ENCODE data around the gene DNHD1. TPM values are rescaled to one million over a fixed set of nuclear protein-coding genes. Genes with fewer than 3 reads are reported as not detected.
A peak's percentile ranks its signal among the peaks of the same experiment; 100 is the strongest.

DNHD1 gene
- total and polyA plus RNA-seq, 2 of the 8 experiments (the other 6 are each of a cell fraction or from before 2014, with no cell fraction given) = 5.0 to 6.8 TPM

DNA sequence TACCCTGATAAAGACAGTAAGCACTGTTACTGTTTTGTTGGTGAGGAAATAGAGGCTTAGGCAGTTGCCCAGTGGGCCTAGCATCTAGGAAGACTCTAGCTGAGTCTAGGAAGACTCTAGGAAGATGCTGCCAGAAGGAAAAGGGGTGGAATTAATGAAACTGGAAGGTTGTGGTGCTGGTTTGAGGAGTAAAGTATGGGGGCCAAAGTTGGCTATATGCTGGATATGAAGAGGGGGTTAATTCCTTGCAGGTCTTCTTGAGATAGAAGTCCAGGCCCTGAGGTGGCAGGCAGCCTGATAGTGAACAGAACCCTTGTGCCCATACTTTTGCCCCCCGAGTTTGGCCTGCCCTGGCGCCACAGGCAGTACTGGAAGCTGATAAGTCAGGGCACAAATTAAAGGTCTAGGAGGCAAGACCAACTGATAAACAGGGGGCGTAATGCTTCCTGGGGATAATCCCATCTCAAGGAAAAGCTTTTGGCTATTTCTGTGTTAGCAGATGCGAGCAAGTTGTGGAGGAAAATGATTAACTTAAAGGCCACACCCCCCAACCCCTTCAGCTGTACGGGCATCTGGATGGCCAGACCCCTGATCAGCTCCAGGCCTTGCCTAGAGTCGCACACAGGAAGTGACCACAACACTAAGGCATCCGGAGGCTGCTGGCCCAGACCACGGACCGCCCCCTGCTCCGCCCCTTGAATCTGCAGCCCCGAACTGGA, 109.5 kb downstream of the DNHD1 start:
- peak; percentile 89 to 90 for DNase-seq (ENCODE audit: low read depth in 1 of 2, low spot score in 2 of 2)
- no peaks in the 10 kb centered on the region for H4K20me1 ChIP-seq (replicated peaks in 1 of 2; ENCODE audit: control insufficient read depth in 1 of 2, insufficient read depth in 2 of 2, low read length in 2 of 2)
- 28% methylated on average over 11 of the region's 11 CpGs; no CpG with 5 or more reads in 1 of the 2 experiments for WGBS, 2 experiments (ENCODE audit: extremely low coverage in 1 of 2, insufficient coverage in 1 of 2, insufficient read length in 1 of 2, insufficient replicate concordance in 2 of 2, low coverage in 1 of 2, low lambda C conversion rate in 2 of 2, missing lambda C conversion rate in 1 of 2)
- no peaks in the 10 kb centered on the region for H3K9me3 ChIP-seq (ENCODE audit: insufficient read depth in 2 of 2, low read depth in 1 of 2, low read length in 1 of 2)
- H4K91ac ChIP-seq (replicated peaks; ENCODE audit: insufficient read length, low read length) = peak overlapping the region; percentile 32
- H3K4me3 ChIP-seq (ENCODE audit: extremely low read depth in 1 of 4, insufficient read depth in 2 of 4, low read depth in 3 of 4, low read length in 4 of 4) = peak overlapping the region in 2 of 4 experiments; percentile 4 to 9; a peak in 1 of 8 replicates
- H3K4ac ChIP-seq (replicated peaks; ENCODE audit: insufficient read length, low read depth, low read length) = peak overlapping the region; percentile 16
- ChIA-PET CTCF (ENCODE audit: partially characterized antibody) (interaction anchor here (0.6 to 2.2 kb wide), 8 partner anchors 10 to 98 kb away, joined by 3 to 10 read pairs (median 3); partner anchors contain the start of genes MRPL17 and TPP1), POLR2A (ENCODE audit: partially characterized antibody) (interaction anchor here (0.6 to 4.8 kb wide), 18 partner anchors 10 to 134 kb away, joined by 3 to 31 read pairs (median 4); partner anchors contain the start of genes ARFIP2, TIMM10B, TPP1 and TRIM3)
- H3K18ac ChIP-seq (ENCODE audit: extremely low read depth, low read length) = peak overlapping the region; percentile 76
- 0 out of 2 replicates have a peak overlapping the region, but pooled peaks have one; percentile 56 for H2BK20ac ChIP-seq (ENCODE audit: low read length)
- peak overlapping the region; percentile 17 for H4K5ac ChIP-seq (ENCODE audit: insufficient read length, low read depth, low read length)
- peaks cover 17 to 36% (median 31%) of the 10 kb centered on the region in 4 experiments for H3K36me3 ChIP-seq (ENCODE audit: control insufficient read depth in 2 of 4, insufficient read depth in 4 of 4, low read length in 3 of 4)
- FAIRE-seq = peak; percentile 32
- peak overlapping the region in 3 of 4 experiments; percentile 25 to 51 (median 45); a peak in 4 of 7 replicates for H3K9ac ChIP-seq (replicated peaks in 1 of 4; ENCODE audit: extremely low read depth in 1 of 4, low read depth in 3 of 4, low read length in 3 of 4)
- H2BK5ac ChIP-seq (ENCODE audit: low read depth, low read length) = peak overlapping the region; percentile 81
- peaks cover 8 to 29% (median 12%) of the 10 kb centered on the region in 4 experiments for H3K4me1 ChIP-seq (replicated peaks in 1 of 4; ENCODE audit: control insufficient read depth in 3 of 4, insufficient read depth in 4 of 4, low read length in 3 of 4)
- H3K23ac ChIP-seq (ENCODE audit: insufficient read length) = no peak overlapping the region
- no peaks in the 10 kb centered on the region for H3K27me3 ChIP-seq (replicated peaks in 1 of 4; ENCODE audit: control insufficient read depth in 3 of 4, extremely low read depth in 1 of 4, insufficient read depth in 3 of 4, low read length in 3 of 4)
- peaks cover 12% of the 10 kb centered on the region; the same call in 1 of the 2 replicates for H3K79me1 ChIP-seq (ENCODE audit: low read depth, low read length)
- peaks cover 3 to 54% of the 10 kb centered on the region in 2 experiments for H3K79me2 ChIP-seq (ENCODE audit: control insufficient read depth in 1 of 2, insufficient read depth in 2 of 2, low read length in 2 of 2)
- H3K56ac ChIP-seq (replicated peaks; ENCODE audit: insufficient read length, low read depth, low read length) = no peak overlapping the region
- H4K8ac ChIP-seq (ENCODE audit: extremely low read depth, insufficient read depth, low read length) = no peak overlapping the region; the same call in 1 of the 2 replicates
- peak overlapping the region; percentile 82; the same call in 1 of the 2 replicates for H2BK12ac ChIP-seq (ENCODE audit: low read depth, low read length)
- H2BK120ac ChIP-seq (replicated peaks; ENCODE audit: low read depth, low read length) = no peak overlapping the region
- H3K14ac ChIP-seq (ENCODE audit: insufficient read length) = no peak overlapping the region
- peak overlapping the region; percentile 53 to 54 for H3K4me2 ChIP-seq (ENCODE audit: insufficient read depth in 1 of 2, low read depth in 2 of 2, low read length in 2 of 2)
- peak overlapping the region; percentile 59; the same call in 1 of the 2 replicates for H3K27ac ChIP-seq (ENCODE audit: low read depth, low read length)
- peak overlapping the region; percentile 53; the same call in 1 of the 2 replicates for H2BK15ac ChIP-seq (ENCODE audit: low read length)
- no peak overlapping the region for H2AFZ ChIP-seq (ENCODE audit: low read length)
- no peak overlapping the region for H2AK5ac ChIP-seq (ENCODE audit: low read depth, low read length)
- H3K23me2 ChIP-seq (ENCODE audit: low read depth, low read length) = peaks cover 20% of the 10 kb centered on the region
- TF ChIP-seq POLR2AphosphoS5 (IDR thresholded peaks at IDR 0.05; ENCODE audit: low read depth, low read length) (peak; percentile 95), SRF (IDR thresholded peaks at IDR 0.05; ENCODE audit: low read depth, low read length) (peak; percentile 93; the same call in 1 of the 2 replicates), TAF7 (optimal IDR thresholded peaks at IDR 0.05; ENCODE audit: borderline replicate concordance, low read depth, low read length) (peak; percentile 85), SP4 (IDR thresholded peaks at IDR 0.05; ENCODE audit: low read length) (no peak), JUN (IDR thresholded peaks at IDR 0.05; ENCODE audit: low read depth, low read length) (peak; percentile 85), KDM1A (IDR thresholded peaks at IDR 0.05; ENCODE audit: borderline replicate concordance, low read length) (no peak), ASH2L (IDR thresholded peaks at IDR 0.05; ENCODE audit: low read length) (peak; percentile 44), TBP (IDR thresholded peaks at IDR 0.05; ENCODE audit: low read depth, low read length) (peak; percentile 74), RFX5 (IDR thresholded peaks at IDR 0.05; ENCODE audit: borderline replicate concordance, low read depth, low read length) (no peak), HDAC2 (IDR thresholded peaks at IDR 0.05; ENCODE audit: borderline replicate concordance in 1 of 2, low read depth in 2 of 2, low read length in 2 of 2) (no peak)
- TF ChIP-seq, protein P1, sequence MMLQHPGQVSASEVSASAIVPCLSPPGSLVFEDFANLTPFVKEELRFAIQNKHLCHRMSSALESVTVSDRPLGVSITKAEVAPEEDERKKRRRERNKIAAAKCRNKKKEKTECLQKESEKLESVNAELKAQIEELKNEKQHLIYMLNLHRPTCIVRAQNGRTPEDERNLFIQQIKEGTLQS (IDR thresholded peaks at IDR 0.05; ENCODE audit: insufficient read depth, low read depth, low read length) = no peak

Measured in H1 (cell line).